COR-L47 (cell line): ENCODE measurements around the gene ATG16L1.
"Not testable (repeated sequence)": the region's sequence is repeated elsewhere in the genome, so short reads cannot be mapped to it uniquely, and the experiment has no call there.

Experiments
- DNase-seq: peaks from one replicate; lab custom pipeline; 2025; lab: John Stamatoyannopoulos, UW

Gene ATG16L1

GRCh38 chr2:233332125-233332524, 80.7 kb downstream of the ATG16L1 start:
- DNase-seq: no peak

GRCh38 chr2:233334915-233335314, 83.4 kb downstream of the ATG16L1 start:
- DNase-seq: no peak

- not testable (repeated sequence) for DNase-seq
Measured at GRCh38 chr2:233336091-233336490, 84.6 kb downstream of the ATG16L1 start.

GRCh38 chr2:233336541-233336940, 85.1 kb downstream of the ATG16L1 start:
- no peak for DNase-seq

- DNase-seq: no peak
Measured at GRCh38 chr2:233338046-233338445, 86.6 kb downstream of the ATG16L1 start.

- DNase-seq: no peak
Measured at GRCh38 chr2:233338812-233339368, 87.4 kb downstream of the ATG16L1 start.

- no peak for DNase-seq
Measured at GRCh38 chr2:233339427-233339826, 88.0 kb downstream of the ATG16L1 start.

GRCh38 chr2:233341296-233341695, 89.8 kb downstream of the ATG16L1 start:
- no peak for DNase-seq

- no peak for DNase-seq
Measured at GRCh38 chr2:233342301-233342700, 90.8 kb downstream of the ATG16L1 start.

- DNase-seq: no peak
Measured at GRCh38 chr2:233343171-233343705, 91.8 kb downstream of the ATG16L1 start.
